GM10266 (cell line): ENCODE measurements around the gene ASCL3.
"Not testable (repeated sequence)": the region's sequence is repeated elsewhere in the genome, so short reads cannot be mapped to it uniquely, and the experiment has no call there.

Experiments
- DNase-seq: peaks from one replicate; pipeline ENCODE4 v3.0.0; 2012; ENCODE audit errors: extremely low spot score
- CTCF ChIP-seq: IDR thresholded peaks from 2 replicates; pipeline ENCODE4 v1.5.1; 2012; ENCODE audit warnings: mild to moderate bottlenecking, low read depth; ENCODE audit not compliant: control insufficient read depth, insufficient read depth; ENCODE audit errors: missing control alignments

The ASCL3 gene

GRCh38 chr11:8942518-8943066 is at the start of gene ASCL3:
TSS of gene ASCL3 (minus strand) at chr11:8943016. CDS start at chr11:8938161, 4,855 bp downstream.
- DNase-seq, result no peak
- TF ChIP-seq CTCF, result no peak

- no peak for DNase-seq
- TF ChIP-seq CTCF, result no peak
Measured at GRCh38 chr11:8989453-8989852, 46.6 kb upstream of the ASCL3 start.

GRCh38 chr11:8988329-8989234 is 45.8 kb upstream of the ASCL3 start:
- TF ChIP-seq CTCF, result no peak
- no peak for DNase-seq

GRCh38 chr11:8987446-8987845 is 44.6 kb upstream of the ASCL3 start:
- no peak for DNase-seq
- no peak for TF ChIP-seq CTCF

GRCh38 chr11:8986772-8987171 is 44.0 kb upstream of the ASCL3 start:
- not testable (repeated sequence) for DNase-seq

- no peak for DNase-seq
- no peak for TF ChIP-seq CTCF
Measured at GRCh38 chr11:8985462-8985861, 42.6 kb upstream of the ASCL3 start.

- TF ChIP-seq CTCF, result no peak
- no peak for DNase-seq
Measured at GRCh38 chr11:8983552-8983951, 40.7 kb upstream of the ASCL3 start.

- TF ChIP-seq CTCF, result no peak
Measured at GRCh38 chr11:8980485-8980884, 37.7 kb upstream of the ASCL3 start.

GRCh38 chr11:8979365-8979764 is 36.5 kb upstream of the ASCL3 start:
- not testable (repeated sequence) for DNase-seq

More at GRCh38 chr11:8980485-8980884, 37.7 kb upstream of the ASCL3 start:
- no peak for DNase-seq
